ENCODE results near the gene UQCRC1. TPM values are rescaled to one million over a fixed set of nuclear protein-coding genes. Genes with fewer than 3 reads are reported as not detected.

UQCRC1 gene
- total RNA-seq, 1 experiment from 2014 or later: 227 TPM

DNA sequence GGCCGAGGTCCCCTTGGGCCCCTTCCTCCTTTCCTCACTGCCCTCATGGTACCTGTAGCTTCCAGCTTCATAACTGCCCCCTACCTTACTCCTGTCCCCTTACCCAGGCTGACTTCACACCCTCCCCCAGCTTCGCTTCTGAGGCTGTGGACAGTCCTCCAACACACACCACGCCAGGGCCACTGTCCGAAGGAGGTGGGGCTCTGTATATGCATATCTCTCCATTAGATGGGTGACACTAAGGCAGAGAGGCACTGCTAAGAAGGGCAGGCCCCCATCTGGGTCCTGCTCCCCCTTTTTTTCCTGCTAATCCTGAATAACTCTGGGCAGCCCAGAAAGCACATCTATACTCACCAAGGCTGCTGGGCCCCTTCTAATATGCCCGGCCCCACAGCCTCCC lies 13.3 kb downstream of the UQCRC1 start:
- CTCF ChIA-PET: no interaction called here
- Histone ChIP-seq H3K36me3 (ENCODE audit: control insufficient read depth, insufficient read depth, low read length) (no peaks in the 10 kb centered on the region), H3K27ac (ENCODE audit: low read length) (peak overlapping the region; percentile 54), H3K4me1 (ENCODE audit: control insufficient read depth, insufficient read depth, low read length) (peaks cover 34% of the 10 kb centered on the region), H3K4me3 (ENCODE audit: low read depth in 2 of 2, low read length in 2 of 2) (no peak overlapping the region), H3K9me3 (ENCODE audit: control insufficient read depth, insufficient read depth, low read depth, low read length) (no peaks in the 10 kb centered on the region), H3K27me3 (ENCODE audit: control insufficient read depth, insufficient read depth, low read length) (no peaks in the 10 kb centered on the region)
- ATAC-seq (peak; percentile 28), DNase-seq (ENCODE audit: low read depth, low spot score) (no peak)
- in situ Hi-C loops (cut with HindIII; ENCODE audit: low pct_unique_long_range_greater_than_20kb, low sequenced_read_pairs) (no loop called here), intact Hi-C loops (cut with micrococcal nuclease; ENCODE audit: unreplicated experiment) (no loop called here)
- POLR2A ChIA-PET: no interaction called here
- BruUV-seq (replicated peaks): no TSS peak
- TF ChIP-seq, protein P1, sequence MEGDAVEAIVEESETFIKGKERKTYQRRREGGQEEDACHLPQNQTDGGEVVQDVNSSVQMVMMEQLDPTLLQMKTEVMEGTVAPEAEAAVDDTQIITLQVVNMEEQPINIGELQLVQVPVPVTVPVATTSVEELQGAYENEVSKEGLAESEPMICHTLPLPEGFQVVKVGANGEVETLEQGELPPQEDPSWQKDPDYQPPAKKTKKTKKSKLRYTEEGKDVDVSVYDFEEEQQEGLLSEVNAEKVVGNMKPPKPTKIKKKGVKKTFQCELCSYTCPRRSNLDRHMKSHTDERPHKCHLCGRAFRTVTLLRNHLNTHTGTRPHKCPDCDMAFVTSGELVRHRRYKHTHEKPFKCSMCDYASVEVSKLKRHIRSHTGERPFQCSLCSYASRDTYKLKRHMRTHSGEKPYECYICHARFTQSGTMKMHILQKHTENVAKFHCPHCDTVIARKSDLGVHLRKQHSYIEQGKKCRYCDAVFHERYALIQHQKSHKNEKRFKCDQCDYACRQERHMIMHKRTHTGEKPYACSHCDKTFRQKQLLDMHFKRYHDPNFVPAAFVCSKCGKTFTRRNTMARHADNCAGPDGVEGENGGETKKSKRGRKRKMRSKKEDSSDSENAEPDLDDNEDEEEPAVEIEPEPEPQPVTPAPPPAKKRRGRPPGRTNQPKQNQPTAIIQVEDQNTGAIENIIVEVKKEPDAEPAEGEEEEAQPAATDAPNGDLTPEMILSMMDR (IDR thresholded peaks at IDR 0.05): no peak
- TF ChIP-seq SIN3A (IDR thresholded peaks at IDR 0.05; ENCODE audit: borderline replicate concordance, insufficient read depth, low read depth, low read length) (no peak), TCF7L2 (IDR thresholded peaks at IDR 0.05; ENCODE audit: low read depth, low read length) (no peak), POLR2AphosphoS5 (IDR thresholded peaks at IDR 0.05; ENCODE audit: low read depth, low read length) (no peak)
- TF ChIP-seq, protein P2, sequence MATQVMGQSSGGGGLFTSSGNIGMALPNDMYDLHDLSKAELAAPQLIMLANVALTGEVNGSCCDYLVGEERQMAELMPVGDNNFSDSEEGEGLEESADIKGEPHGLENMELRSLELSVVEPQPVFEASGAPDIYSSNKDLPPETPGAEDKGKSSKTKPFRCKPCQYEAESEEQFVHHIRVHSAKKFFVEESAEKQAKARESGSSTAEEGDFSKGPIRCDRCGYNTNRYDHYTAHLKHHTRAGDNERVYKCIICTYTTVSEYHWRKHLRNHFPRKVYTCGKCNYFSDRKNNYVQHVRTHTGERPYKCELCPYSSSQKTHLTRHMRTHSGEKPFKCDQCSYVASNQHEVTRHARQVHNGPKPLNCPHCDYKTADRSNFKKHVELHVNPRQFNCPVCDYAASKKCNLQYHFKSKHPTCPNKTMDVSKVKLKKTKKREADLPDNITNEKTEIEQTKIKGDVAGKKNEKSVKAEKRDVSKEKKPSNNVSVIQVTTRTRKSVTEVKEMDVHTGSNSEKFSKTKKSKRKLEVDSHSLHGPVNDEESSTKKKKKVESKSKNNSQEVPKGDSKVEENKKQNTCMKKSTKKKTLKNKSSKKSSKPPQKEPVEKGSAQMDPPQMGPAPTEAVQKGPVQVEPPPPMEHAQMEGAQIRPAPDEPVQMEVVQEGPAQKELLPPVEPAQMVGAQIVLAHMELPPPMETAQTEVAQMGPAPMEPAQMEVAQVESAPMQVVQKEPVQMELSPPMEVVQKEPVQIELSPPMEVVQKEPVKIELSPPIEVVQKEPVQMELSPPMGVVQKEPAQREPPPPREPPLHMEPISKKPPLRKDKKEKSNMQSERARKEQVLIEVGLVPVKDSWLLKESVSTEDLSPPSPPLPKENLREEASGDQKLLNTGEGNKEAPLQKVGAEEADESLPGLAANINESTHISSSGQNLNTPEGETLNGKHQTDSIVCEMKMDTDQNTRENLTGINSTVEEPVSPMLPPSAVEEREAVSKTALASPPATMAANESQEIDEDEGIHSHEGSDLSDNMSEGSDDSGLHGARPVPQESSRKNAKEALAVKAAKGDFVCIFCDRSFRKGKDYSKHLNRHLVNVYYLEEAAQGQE (IDR thresholded peaks at IDR 0.05; ENCODE audit: insufficient read depth in 1 of 2, low read depth in 2 of 2, low read length in 1 of 2): no peak

DNA sequence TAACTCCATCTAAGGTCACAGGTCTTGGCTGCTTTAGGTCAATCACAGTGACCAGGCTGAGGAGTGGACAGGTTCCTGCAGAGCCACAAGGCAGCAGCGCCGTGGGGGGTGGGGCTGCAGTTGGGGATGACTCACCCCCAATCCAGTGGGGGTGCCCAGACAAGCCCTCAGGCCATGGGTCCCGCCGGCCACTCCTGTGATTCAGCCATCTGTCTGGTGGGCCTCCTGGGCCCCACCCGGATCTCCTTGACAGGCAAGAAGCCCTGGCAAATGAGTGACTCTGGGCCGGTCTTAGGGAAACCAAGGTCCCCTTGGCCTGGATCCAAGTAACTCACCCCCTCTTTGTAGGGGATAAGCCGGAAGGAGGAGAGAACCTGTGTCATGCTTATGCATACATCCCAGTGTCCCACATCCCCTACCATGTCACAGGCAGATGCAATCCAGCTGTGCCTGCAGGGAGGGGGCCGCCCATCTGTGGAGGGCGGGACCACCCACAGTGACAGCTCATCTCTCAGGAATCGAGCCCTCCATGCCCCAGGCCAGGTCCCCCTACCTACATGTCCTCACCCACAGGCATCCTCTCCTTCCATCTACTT lies 13.8 kb downstream of the UQCRC1 start:
- no TSS peak for BruUV-seq (replicated peaks)
- ChIA-PET POLR2A (no interaction called here), CTCF (no interaction called here)
- Histone ChIP-seq H3K4me1 (ENCODE audit: control insufficient read depth, insufficient read depth, low read length) (peaks cover 34% of the 10 kb centered on the region), H3K27ac (ENCODE audit: low read length) (peak overlapping the region; percentile 54), H3K9me3 (ENCODE audit: control insufficient read depth, insufficient read depth, low read depth, low read length) (no peaks in the 10 kb centered on the region), H3K27me3 (ENCODE audit: control insufficient read depth, insufficient read depth, low read length) (no peaks in the 10 kb centered on the region), H3K4me3 (ENCODE audit: low read depth in 2 of 2, low read length in 2 of 2) (peak overlapping the region in 1 of 2 experiments; percentile 43; a peak in 2 of 4 replicates), H3K36me3 (ENCODE audit: control insufficient read depth, insufficient read depth, low read length) (no peaks in the 10 kb centered on the region)
- TF ChIP-seq SIN3A (IDR thresholded peaks at IDR 0.05; ENCODE audit: borderline replicate concordance, insufficient read depth, low read depth, low read length) (no peak), TCF7L2 (IDR thresholded peaks at IDR 0.05; ENCODE audit: low read depth, low read length) (no peak), POLR2AphosphoS5 (IDR thresholded peaks at IDR 0.05; ENCODE audit: low read depth, low read length) (no peak)
- TF ChIP-seq, protein P2 (IDR thresholded peaks at IDR 0.05; ENCODE audit: insufficient read depth in 1 of 2, low read depth in 2 of 2, low read length in 1 of 2): no peak
- TF ChIP-seq, protein P1 (IDR thresholded peaks at IDR 0.05): no peak
- intact Hi-C loops (cut with micrococcal nuclease; ENCODE audit: unreplicated experiment) (no loop called here), in situ Hi-C loops (cut with HindIII; ENCODE audit: low pct_unique_long_range_greater_than_20kb, low sequenced_read_pairs) (no loop called here)
- ATAC-seq (peak; percentile 57), DNase-seq (ENCODE audit: low read depth, low spot score) (no peak)
